K562 (cell line): Measurements from ENCODE around the gene PLXNB1. TPM values are rescaled to one million over a fixed set of nuclear protein-coding genes. Genes with fewer than 3 reads are reported as not detected.
A peak's percentile ranks its signal among the peaks of the same experiment; 100 is the strongest.

Experiments
- ATF7 ChIP-seq: fragments of 450-650 bp; IDR thresholded peaks from 2 replicates; pipeline ENCODE4 v1.7.1; 2014; ENCODE audit warnings: mild to moderate bottlenecking, moderate library complexity
- BHLHE40 ChIP-seq: IDR thresholded peaks from 2 replicates; pipeline ENCODE4 v1.6.1; 2011; ENCODE audit warnings: low read length, improper control_type of control experiment
- COPS2 ChIP-seq: fragments of 450-650 bp; conservative IDR thresholded peaks from 2 replicates; pipeline ENCODE4 v1.6.1; 2016; ENCODE audit warnings: mild to moderate bottlenecking, moderate library complexity
- HMGN3 ChIP-seq: IDR thresholded peaks from 2 replicates; pipeline ENCODE4 v1.6.1; 2011; ENCODE audit warnings: borderline replicate concordance, low read depth, mild to moderate bottlenecking, mixed read lengths, low read length; ENCODE audit not compliant: insufficient read length; ENCODE audit errors: extremely low read depth
- HNRNPUL1 ChIP-seq: fragments of 200-400 bp; formaldehyde crosslinking; IDR thresholded peaks from 2 replicates; pipeline ENCODE4 v1.6.1; 2017; ENCODE audit warnings: low read length
- MEF2A ChIP-seq: IDR thresholded peaks from 2 replicates; pipeline ENCODE4 v1.6.1; 2011; ENCODE audit warnings: low read depth, mild to moderate bottlenecking, low read length, moderate library complexity; ENCODE audit not compliant: control insufficient read depth
- MIER1 ChIP-seq: fragments of 450-650 bp; IDR thresholded peaks from 2 replicates; pipeline ENCODE4 v1.6.1; 2016; ENCODE audit warnings: antibody characterized with exemption, mild to moderate bottlenecking, low read depth
- RAD51 ChIP-seq: fragments of 450-650 bp; IDR thresholded peaks from 2 replicates; pipeline ENCODE4 v1.7.1; 2016; ENCODE audit warnings: low read depth, mild to moderate bottlenecking, borderline replicate concordance
- RFX5 ChIP-seq: IDR thresholded peaks from 2 replicates; pipeline ENCODE4 v1.6.1; 2011; ENCODE audit warnings: low read depth, mild to moderate bottlenecking, improper control_type of control experiment, low read length
- SMARCC2 ChIP-seq: fragments of 450-650 bp; IDR thresholded peaks from 2 replicates; pipeline ENCODE4 v1.6.1; 2017; ENCODE audit warnings: antibody characterized with exemption, moderate library complexity, mild to moderate bottlenecking, low read depth
- ZC3H11A ChIP-seq: IDR thresholded peaks from 2 replicates; pipeline ENCODE4 v1.6.1; 2012; ENCODE audit warnings: low read depth, low read length, improper control_type of control experiment
- ZNF184 ChIP-seq: sonication (generic); formaldehyde crosslinking; IDR thresholded peaks from 2 replicates; pipeline ENCODE4 v1.5.0; 2020; ENCODE audit warnings: missing genetic modification reagents
- ZNF507 ChIP-seq: conservative IDR thresholded peaks from 2 replicates; pipeline ENCODE4 v1.6.1; 2017; ENCODE audit warnings: missing genetic modification characterization, missing compliant biosample characterization
- ZNF551 ChIP-seq: fragments of 250-450 bp; sonication (Bioruptor Pico); IDR thresholded peaks from 2 replicates; pipeline ENCODE4 v1.5.0; 2021; ENCODE audit warnings: mild to moderate bottlenecking, moderate library complexity
- polyA plus RNA-seq, 8 experiments: library from polyadenylated mRNA; depleted of rRNA in 4 of 8; stranded (reverse) in 5 of 8; unstranded in 3 of 8; fragments of >200 nt; fragmentation: Nextera tagmentation in 2 of 8; fragmentation: Illumina TruSeq in 1 of 8; extraction: Ambion mirVana in 2 of 8; extraction: Trizol in 1 of 8; gene quantifications; 2 replicates each; pipeline versions ENCODE4 v1.2.1 to v1.2.3, GENCODE V29; 2011 to 2014; ENCODE audit warnings: inconsistent platforms in 1 of 8, missing spikeins in 1 of 8
- total RNA-seq, 7 experiments: library from RNA; depleted of rRNA in 6 of 7; stranded (reverse); fragments of >200 nt in 6 of 7; fragmentation: Illumina TruSeq in 2 of 7; extraction: Trizol in 2 of 7; gene quantifications; 2 replicates each; pipeline versions ENCODE4 v1.2.1 to v1.2.3, GENCODE V29; 2011 to 2021; ENCODE audit warnings: low replicate concordance in 1 of 7
- TF ChIP-seq, protein P1 (sequence below): fragments of 450-650 bp; IDR thresholded peaks from 2 replicates; pipeline ENCODE4 v1.6.1; 2016; ENCODE audit warnings: low read depth
- TF ChIP-seq, protein P2 (sequence below): fragments of 250-450 bp; sonication (Bioruptor Pico); IDR thresholded peaks from 2 replicates; pipeline ENCODE4 v1.4.0; 2020
- TF ChIP-seq, protein P3 (sequence below): sonication (generic); formaldehyde crosslinking; IDR thresholded peaks from 2 replicates; pipeline ENCODE4 v1.8.1; 2023; ENCODE audit warnings: mild to moderate bottlenecking, missing genetic modification reagents

The PLXNB1 gene
- total and polyA plus RNA-seq, 9 of the 15 experiments (the other 6 are each of a cell fraction or from before 2014, with no cell fraction given): 0.17 to 17.4 (median 6.0) TPM

DNA sequence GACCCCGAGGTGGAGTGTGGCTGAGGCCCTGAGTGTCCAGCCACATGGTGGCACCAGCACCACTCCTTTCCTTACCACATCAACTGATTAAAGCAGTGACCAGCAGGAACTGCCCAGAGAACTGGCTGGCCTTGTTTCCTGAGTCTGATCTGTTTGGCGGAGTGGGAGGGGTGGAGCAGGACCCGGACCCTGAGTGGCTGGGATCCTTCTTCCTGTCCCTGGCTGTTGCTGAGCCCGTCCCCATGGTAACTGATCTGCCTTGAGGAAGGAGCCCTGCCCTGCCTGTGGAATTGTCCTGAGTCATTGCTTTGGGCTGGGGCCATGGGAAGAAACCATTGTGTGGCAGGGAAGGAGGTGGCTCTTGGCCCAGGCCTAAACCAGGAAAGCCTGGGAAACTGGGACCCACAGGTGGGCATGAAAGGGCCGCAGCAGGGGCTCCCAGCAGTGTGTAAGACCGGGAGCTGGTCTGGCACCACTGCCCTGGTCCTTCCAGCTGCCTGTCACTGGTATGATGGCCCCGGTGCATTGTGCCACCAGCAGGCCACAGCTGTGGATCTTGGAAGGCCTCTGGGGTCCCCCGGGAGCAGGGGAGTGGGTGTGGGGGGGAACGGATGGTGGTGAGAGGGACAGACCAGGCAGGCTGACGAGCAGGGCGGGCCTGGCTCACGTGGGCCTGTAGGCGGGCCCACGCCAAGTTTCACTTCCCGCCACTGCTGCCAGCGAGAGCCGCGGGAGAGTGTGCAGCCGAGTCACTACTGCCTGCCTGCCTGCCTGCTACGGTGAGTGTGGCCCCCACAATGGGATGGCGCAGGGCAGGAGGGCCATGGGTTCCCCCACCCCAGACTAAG lies 35.9 kb upstream of the PLXNB1 start (continued):
- TF ChIP-seq, protein P1, sequence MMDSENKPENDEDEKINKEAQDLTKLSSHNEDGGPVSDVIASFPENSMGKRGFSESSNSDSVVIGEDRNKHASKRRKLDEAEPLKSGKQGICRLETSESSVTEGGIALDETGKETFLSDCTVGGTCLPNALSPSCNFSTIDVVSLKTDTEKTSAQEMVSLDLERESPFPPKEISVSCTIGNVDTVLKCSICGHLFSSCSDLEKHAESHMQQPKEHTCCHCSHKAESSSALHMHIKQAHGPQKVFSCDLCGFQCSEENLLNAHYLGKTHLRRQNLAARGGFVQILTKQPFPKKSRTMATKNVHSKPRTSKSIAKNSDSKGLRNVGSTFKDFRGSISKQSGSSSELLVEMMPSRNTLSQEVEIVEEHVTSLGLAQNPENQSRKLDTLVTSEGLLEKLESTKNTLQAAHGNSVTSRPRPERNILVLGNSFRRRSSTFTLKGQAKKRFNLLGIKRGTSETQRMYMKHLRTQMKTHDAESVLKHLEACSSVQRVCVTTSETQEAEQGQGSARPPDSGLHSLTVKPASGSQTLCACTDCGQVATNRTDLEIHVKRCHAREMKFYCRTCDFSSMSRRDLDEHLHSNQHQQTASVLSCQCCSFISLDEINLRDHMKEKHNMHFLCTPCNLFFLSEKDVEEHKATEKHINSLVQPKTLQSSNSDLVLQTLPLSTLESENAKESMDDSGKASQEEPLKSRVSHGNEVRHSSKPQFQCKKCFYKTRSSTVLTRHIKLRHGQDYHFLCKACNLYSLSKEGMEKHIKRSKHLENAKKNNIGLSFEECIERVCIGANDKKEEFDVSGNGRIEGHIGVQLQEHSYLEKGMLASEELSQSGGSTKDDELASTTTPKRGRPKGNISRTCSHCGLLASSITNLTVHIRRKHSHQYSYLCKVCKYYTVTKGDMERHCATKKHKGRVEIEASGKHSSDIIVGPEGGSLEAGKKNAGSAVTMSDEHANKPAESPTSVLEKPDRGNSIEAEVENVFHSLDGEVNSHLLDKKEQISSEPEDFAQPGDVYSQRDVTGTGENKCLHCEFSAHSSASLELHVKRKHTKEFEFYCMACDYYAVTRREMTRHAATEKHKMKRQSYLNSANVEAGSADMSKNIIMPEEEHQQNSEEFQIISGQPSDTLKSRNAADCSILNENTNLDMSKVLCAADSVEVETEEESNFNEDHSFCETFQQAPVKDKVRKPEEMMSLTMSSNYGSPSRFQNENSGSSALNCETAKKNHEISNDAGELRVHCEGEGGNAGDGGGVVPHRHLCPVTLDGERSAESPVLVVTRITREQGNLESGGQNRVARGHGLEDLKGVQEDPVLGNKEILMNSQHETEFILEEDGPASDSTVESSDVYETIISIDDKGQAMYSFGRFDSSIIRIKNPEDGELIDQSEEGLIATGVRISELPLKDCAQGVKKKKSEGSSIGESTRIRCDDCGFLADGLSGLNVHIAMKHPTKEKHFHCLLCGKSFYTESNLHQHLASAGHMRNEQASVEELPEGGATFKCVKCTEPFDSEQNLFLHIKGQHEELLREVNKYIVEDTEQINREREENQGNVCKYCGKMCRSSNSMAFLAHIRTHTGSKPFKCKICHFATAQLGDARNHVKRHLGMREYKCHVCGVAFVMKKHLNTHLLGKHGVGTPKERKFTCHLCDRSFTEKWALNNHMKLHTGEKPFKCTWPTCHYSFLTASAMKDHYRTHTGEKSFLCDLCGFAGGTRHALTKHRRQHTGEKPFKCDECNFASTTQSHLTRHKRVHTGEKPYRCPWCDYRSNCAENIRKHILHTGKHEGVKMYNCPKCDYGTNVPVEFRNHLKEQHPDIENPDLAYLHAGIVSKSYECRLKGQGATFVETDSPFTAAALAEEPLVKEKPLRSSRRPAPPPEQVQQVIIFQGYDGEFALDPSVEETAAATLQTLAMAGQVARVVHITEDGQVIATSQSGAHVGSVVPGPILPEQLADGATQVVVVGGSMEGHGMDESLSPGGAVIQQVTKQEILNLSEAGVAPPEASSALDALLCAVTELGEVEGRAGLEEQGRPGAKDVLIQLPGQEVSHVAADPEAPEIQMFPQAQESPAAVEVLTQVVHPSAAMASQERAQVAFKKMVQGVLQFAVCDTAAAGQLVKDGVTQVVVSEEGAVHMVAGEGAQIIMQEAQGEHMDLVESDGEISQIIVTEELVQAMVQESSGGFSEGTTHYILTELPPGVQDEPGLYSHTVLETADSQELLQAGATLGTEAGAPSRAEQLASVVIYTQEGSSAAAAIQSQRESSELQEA: no peak
- TF ChIP-seq, protein P2, sequence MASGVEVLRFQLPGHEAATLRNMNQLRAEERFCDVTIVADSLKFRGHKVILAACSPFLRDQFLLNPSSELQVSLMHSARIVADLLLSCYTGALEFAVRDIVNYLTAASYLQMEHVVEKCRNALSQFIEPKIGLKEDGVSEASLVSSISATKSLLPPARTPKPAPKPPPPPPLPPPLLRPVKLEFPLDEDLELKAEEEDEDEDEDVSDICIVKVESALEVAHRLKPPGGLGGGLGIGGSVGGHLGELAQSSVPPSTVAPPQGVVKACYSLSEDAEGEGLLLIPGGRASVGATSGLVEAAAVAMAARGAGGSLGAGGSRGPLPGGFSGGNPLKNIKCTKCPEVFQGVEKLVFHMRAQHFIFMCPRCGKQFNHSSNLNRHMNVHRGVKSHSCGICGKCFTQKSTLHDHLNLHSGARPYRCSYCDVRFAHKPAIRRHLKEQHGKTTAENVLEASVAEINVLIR (CRISPR knock-in tag): no peak
- TF ChIP-seq COPS2: no peak
- TF ChIP-seq SMARCC2: no peak
- TF ChIP-seq, protein P3, sequence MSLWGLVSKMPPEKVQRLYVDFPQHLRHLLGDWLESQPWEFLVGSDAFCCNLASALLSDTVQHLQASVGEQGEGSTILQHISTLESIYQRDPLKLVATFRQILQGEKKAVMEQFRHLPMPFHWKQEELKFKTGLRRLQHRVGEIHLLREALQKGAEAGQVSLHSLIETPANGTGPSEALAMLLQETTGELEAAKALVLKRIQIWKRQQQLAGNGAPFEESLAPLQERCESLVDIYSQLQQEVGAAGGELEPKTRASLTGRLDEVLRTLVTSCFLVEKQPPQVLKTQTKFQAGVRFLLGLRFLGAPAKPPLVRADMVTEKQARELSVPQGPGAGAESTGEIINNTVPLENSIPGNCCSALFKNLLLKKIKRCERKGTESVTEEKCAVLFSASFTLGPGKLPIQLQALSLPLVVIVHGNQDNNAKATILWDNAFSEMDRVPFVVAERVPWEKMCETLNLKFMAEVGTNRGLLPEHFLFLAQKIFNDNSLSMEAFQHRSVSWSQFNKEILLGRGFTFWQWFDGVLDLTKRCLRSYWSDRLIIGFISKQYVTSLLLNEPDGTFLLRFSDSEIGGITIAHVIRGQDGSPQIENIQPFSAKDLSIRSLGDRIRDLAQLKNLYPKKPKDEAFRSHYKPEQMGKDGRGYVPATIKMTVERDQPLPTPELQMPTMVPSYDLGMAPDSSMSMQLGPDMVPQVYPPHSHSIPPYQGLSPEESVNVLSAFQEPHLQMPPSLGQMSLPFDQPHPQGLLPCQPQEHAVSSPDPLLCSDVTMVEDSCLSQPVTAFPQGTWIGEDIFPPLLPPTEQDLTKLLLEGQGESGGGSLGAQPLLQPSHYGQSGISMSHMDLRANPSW: no peak
- peak; percentile 87 for TF ChIP-seq ATF7
- TF ChIP-seq MEF2A: no peak
- no peak for TF ChIP-seq MIER1
- TF ChIP-seq RAD51: no peak
- no peak for TF ChIP-seq ZNF551 (CRISPR knock-in tag)
- peak; percentile 37 for TF ChIP-seq HMGN3
- no peak for TF ChIP-seq ZNF184 (CRISPR knock-in tag)
- TF ChIP-seq BHLHE40: no peak; the same call in 1 of the 2 replicates
- no peak for TF ChIP-seq ZNF507 (tag)
- no peak for TF ChIP-seq RFX5
- TF ChIP-seq HNRNPUL1: no peak
- TF ChIP-seq ZC3H11A: no peak
